PC-9 (cell line): ENCODE results near the gene XXYLT1. TPM values are rescaled to one million over a fixed set of nuclear protein-coding genes. Genes with fewer than 3 reads are reported as not detected.

ENCODE experiments used
- BruUV-seq: library from RNA; stranded (reverse); fragments of 400-500 nt; replicated peaks from 2 replicates; lab custom pipeline; 2021; lab: Mats Ljungman, UMichigan
- CTCF ChIA-PET: fragments of 300-600 bp; sonication (Branson Sonifier 250); formaldehyde crosslinking; loops from one replicate; lab custom pipeline; 2022; ENCODE audit warnings: antibody characterized with exemption; lab: Charles Lee
- POLR2A ChIA-PET: fragments of 300-600 bp; sonication (Branson Sonifier 250); formaldehyde crosslinking; loops from one replicate; lab custom pipeline; 2022; ENCODE audit warnings: antibody characterized with exemption; ENCODE audit not compliant: unreplicated experiment; lab: Charles Lee
- DNase-seq, 2 experiments: peaks; one replicate each; pipeline versions ENCODE4 v3.0.0 to v3.0.0-alpha.2; 2015 to 2022; ENCODE audit warnings: mixed read lengths in 1 of 2
- H2AFZ ChIP-seq: fragments of 200-600 bp; sonication (generic); 2 replicates; pipeline ENCODE4 v1.8.1; 2017; ENCODE audit warnings: antibody characterized with exemption
- H3F3A ChIP-seq: fragments of 200-600 bp; sonication (generic); 2 replicates; pipeline ENCODE4 v1.8.1; 2017; ENCODE audit warnings: antibody characterized with exemption, mild to moderate bottlenecking, low read depth; ENCODE audit not compliant: insufficient read depth
- H3K27ac ChIP-seq: fragments of 200-600 bp; sonication (generic); 2 replicates; pipeline ENCODE4 v1.6.1; 2016; ENCODE audit warnings: mixed run types
- H3K27me3 ChIP-seq: fragments of 200-600 bp; sonication (generic); 2 replicates; pipeline ENCODE4 v1.6.1; 2016; ENCODE audit warnings: low read depth, mixed run types; ENCODE audit not compliant: insufficient read depth
- H3K36me3 ChIP-seq: fragments of 200-600 bp; sonication (generic); 2 replicates; pipeline ENCODE4 v1.6.1; 2016; ENCODE audit warnings: low read depth, mixed run types
- H3K4me1 ChIP-seq: fragments of 200-600 bp; sonication (generic); replicated peaks from 2 replicates; pipeline ENCODE4 v1.6.1; 2016; ENCODE audit warnings: mixed run types; ENCODE audit not compliant: insufficient read depth
- H3K4me2 ChIP-seq: fragments of 200-600 bp; sonication (generic); 2 replicates; pipeline ENCODE4 v1.6.1; 2017; ENCODE audit warnings: mixed run types
- H3K4me3 ChIP-seq: fragments of 200-600 bp; sonication (generic); 2 replicates; pipeline ENCODE4 v1.6.1; 2016; ENCODE audit warnings: mixed run types
- H3K79me2 ChIP-seq: fragments of 200-600 bp; sonication (generic); 2 replicates; pipeline ENCODE4 v1.6.1; 2017; ENCODE audit warnings: low read depth, mixed run types
- H3K9me2 ChIP-seq: fragments of 200-600 bp; sonication (generic); 2 replicates; pipeline ENCODE4 v1.8.1; 2017; ENCODE audit warnings: mild to moderate bottlenecking; ENCODE audit not compliant: insufficient read depth
- H3K9me3 ChIP-seq: fragments of 200-600 bp; sonication (generic); 2 replicates; pipeline ENCODE4 v1.8.1; 2016; ENCODE audit warnings: low read depth; ENCODE audit not compliant: insufficient read depth
- H4K20me1 ChIP-seq: fragments of 200-600 bp; sonication (generic); 2 replicates; pipeline ENCODE4 v1.8.1; 2017; ENCODE audit not compliant: insufficient read depth
- EZH2 ChIP-seq: fragments of 200-600 bp; sonication (generic); IDR thresholded peaks from 2 replicates; pipeline ENCODE4 v1.8.0; 2017; ENCODE audit warnings: antibody characterized with exemption, low read depth
- intact Hi-C: fragments of 100-400 bp; cut with micrococcal nuclease; formaldehyde crosslinking; loops from one replicate; pipeline ENCODE4 v1.10.0; 2022; ENCODE audit not compliant: unreplicated experiment
- total RNA-seq: library from RNA; stranded (reverse); gene quantifications from 2 replicates; pipeline ENCODE4 v1.2.3, GENCODE V29; 2021
- TF ChIP-seq, protein P1 (sequence below): fragments of 200-600 bp; sonication (generic); conservative IDR thresholded peaks from 2 replicates; pipeline ENCODE4 v1.6.1; 2017; ENCODE audit warnings: mixed run types, antibody characterized with exemption, mild to moderate bottlenecking, moderate library complexity

The XXYLT1 gene
- total RNA-seq, 1 experiment from 2014 or later: 13.3 TPM

GRCh38 chr3:195114786-195115599, 156.0 kb downstream of the XXYLT1 start:
- H3K4me3 ChIP-seq: no peak overlapping the region
- TF ChIP-seq, protein P1, sequence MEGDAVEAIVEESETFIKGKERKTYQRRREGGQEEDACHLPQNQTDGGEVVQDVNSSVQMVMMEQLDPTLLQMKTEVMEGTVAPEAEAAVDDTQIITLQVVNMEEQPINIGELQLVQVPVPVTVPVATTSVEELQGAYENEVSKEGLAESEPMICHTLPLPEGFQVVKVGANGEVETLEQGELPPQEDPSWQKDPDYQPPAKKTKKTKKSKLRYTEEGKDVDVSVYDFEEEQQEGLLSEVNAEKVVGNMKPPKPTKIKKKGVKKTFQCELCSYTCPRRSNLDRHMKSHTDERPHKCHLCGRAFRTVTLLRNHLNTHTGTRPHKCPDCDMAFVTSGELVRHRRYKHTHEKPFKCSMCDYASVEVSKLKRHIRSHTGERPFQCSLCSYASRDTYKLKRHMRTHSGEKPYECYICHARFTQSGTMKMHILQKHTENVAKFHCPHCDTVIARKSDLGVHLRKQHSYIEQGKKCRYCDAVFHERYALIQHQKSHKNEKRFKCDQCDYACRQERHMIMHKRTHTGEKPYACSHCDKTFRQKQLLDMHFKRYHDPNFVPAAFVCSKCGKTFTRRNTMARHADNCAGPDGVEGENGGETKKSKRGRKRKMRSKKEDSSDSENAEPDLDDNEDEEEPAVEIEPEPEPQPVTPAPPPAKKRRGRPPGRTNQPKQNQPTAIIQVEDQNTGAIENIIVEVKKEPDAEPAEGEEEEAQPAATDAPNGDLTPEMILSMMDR: no peak
- no peak for TF ChIP-seq EZH2
- ChIA-PET POLR2A (interaction anchor here (0.6 kb wide), 1 partner anchor 435 kb away, joined by 4 read pairs; no protein-coding TSS in a partner anchor), CTCF (no interaction called here)
- no peaks in the 10 kb centered on the region for H4K20me1 ChIP-seq
- no peak overlapping the region for H3K27ac ChIP-seq
- H2AFZ ChIP-seq: no peak overlapping the region
- DNase-seq: no peak
- H3K4me2 ChIP-seq: no peak overlapping the region
- no peaks in the 10 kb centered on the region for H3K36me3 ChIP-seq
- no peaks in the 10 kb centered on the region for H3K9me2 ChIP-seq
- BruUV-seq: no TSS peak
- no peaks in the 10 kb centered on the region for H3K79me2 ChIP-seq
- peaks cover 40% of the 10 kb centered on the region for H3K4me1 ChIP-seq
- H3K9me3 ChIP-seq: no peaks in the 10 kb centered on the region
- H3F3A ChIP-seq: peaks cover 53% of the 10 kb centered on the region
- intact Hi-C loops: no loop called here
- H3K27me3 ChIP-seq: no peaks in the 10 kb centered on the region

DNA sequence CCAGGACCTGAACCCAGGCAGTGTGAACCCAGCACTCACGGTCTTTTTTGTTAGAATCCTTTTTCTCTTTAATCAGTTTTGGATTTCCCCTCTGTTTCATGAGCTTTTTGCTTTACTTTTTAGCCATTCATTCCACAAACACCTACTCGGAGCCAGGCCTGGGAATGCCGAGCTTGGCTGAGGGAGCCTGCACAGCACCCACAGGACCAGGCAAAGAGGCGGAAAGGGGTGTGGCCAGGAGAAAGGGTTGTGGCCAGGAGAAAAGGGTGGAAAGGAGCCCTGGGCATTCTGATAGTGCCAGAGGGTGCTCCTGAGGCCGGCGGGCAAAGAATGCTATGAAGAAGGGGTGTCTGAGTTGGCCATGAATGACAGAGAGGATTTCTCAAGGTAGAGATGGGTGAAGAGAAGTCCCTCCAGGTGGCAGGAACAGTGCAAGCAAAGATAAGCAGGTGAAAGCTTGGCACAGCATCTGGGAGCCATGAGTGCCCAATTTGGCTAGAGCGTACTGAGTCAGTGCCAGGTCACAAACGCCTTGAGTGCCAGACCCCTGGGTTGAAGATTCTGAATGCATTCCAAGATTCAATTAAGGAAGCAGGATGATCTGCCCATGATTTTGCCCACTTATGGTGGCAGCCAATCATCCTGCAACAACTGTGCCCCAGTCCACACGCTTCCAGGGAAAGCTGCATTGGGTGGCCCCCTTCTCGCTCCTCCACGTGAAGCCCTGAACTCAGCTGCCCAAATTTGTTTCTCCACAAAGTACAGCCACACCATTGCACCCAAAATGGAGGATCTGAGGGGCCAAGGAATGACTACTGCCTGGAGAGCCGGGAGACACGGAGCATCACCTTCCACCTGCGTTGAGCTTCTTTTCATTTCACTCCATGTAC, 157.2 kb downstream of the XXYLT1 start:
- intact Hi-C loops: no loop called here
- Histone ChIP-seq H3K9me3 (no peaks in the 10 kb centered on the region), H3K36me3 (no peaks in the 10 kb centered on the region), H4K20me1 (no peaks in the 10 kb centered on the region), H3K27me3 (no peaks in the 10 kb centered on the region), H3K4me3 (no peak overlapping the region), H3K4me1 (peaks cover 28% of the 10 kb centered on the region), H2AFZ (no peak overlapping the region), H3K9me2 (no peaks in the 10 kb centered on the region), H3F3A (peaks cover 53% of the 10 kb centered on the region), H3K79me2 (no peaks in the 10 kb centered on the region), H3K4me2 (no peak overlapping the region), H3K27ac (no peak overlapping the region)
- ChIA-PET POLR2A (no interaction called here), CTCF (no interaction called here)
- TF ChIP-seq, protein P1: no peak
- no peak for TF ChIP-seq EZH2
- no peak for DNase-seq
- BruUV-seq: no TSS peak

GRCh38 chr3:195113048-195113447, 157.9 kb downstream of the XXYLT1 start:
- Histone ChIP-seq H3K4me3 (no peak overlapping the region), H3K27ac (no peak overlapping the region), H3K4me1 (peaks cover 21% of the 10 kb centered on the region), H3K79me2 (no peaks in the 10 kb centered on the region), H3K36me3 (no peaks in the 10 kb centered on the region), H4K20me1 (no peaks in the 10 kb centered on the region), H3F3A (peaks cover 53% of the 10 kb centered on the region), H3K9me3 (no peaks in the 10 kb centered on the region), H3K4me2 (no peak overlapping the region), H3K9me2 (no peaks in the 10 kb centered on the region), H2AFZ (no peak overlapping the region), H3K27me3 (no peaks in the 10 kb centered on the region)
- POLR2A ChIA-PET: no interaction called here
- CTCF ChIA-PET: interaction anchor here (0.6 kb wide), 1 partner anchor 441 kb away, joined by 3 read pairs; the partner anchor contains the start of gene LSG1
- intact Hi-C loops: no loop called here
- DNase-seq: no peak
- TF ChIP-seq EZH2: no peak
- TF ChIP-seq, protein P1: no peak
- no TSS peak for BruUV-seq
